ENCODE data around the gene MTCL1.

DNA sequence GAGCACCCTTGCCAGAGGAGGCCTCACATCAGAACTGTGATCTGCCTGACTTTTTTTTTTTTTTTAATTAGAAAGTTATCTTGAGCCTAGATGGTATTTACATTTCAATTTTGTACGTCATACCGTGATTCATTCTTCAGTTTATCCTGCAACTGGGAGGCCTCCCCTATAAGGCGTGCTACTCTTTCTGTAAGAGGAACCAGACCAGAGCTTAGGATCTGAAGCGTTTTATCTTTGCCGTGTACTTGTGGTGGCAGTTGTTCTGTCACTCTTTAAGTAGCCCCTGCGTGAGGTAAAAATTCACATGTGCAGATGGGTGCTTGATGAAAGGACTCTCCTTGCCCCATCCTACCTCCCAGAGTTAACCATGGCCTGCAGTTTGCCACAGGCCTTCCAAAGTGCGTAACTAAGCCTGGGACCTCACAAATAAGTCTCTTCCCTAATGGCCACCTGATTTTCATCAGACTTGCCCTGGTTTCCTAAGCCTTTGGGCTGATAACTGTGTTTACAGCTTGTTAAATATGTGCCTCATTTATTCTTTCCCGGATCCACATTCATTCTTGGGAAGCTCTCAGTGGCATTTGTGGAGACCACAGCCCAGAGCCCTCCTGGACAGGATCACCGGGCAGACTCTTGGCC is 96.0 kb downstream of the MTCL1 start:
- TF ChIP-seq GABPA (IDR thresholded peaks at IDR 0.05; ENCODE audit: borderline replicate concordance, insufficient read depth, low read length): no peak
- TF ChIP-seq JUN (IDR thresholded peaks at IDR 0.05; ENCODE audit: low read depth, low read length): no peak
- TF ChIP-seq RAD21 (IDR thresholded peaks at IDR 0.05 in 1 of 2, conservative IDR thresholded peaks at IDR 0.05 in 1 of 2; ENCODE audit: low read depth in 2 of 2, low read length in 2 of 2): no peak
- no peak for TF ChIP-seq POLR2A (IDR thresholded peaks at IDR 0.05; ENCODE audit: control extremely low read depth in 1 of 2, low read depth in 2 of 2, low read length in 2 of 2)
- no peak for TF ChIP-seq CTCF (IDR thresholded peaks at IDR 0.05; ENCODE audit: control extremely low read depth in 1 of 3, insufficient read depth in 1 of 3, low read depth in 1 of 3, low read length in 3 of 3)
- no peak for TF ChIP-seq EZH2 (IDR thresholded peaks at IDR 0.05; ENCODE audit: low read depth, low read length, severe bottlenecking)
- no peak for TF ChIP-seq RFX5 (IDR thresholded peaks at IDR 0.05; ENCODE audit: borderline replicate concordance, low read depth, low read length)
- no peak for TF ChIP-seq POLR2AphosphoS5 (IDR thresholded peaks at IDR 0.05; ENCODE audit: low read depth, low read length)
- TF ChIP-seq SP1 (IDR thresholded peaks at IDR 0.05; ENCODE audit: low read depth, low read length): no peak
- TF ChIP-seq TAF1 (IDR thresholded peaks at IDR 0.05; ENCODE audit: low read depth, low read length): no peak
- no peak for TF ChIP-seq HDAC6 (IDR thresholded peaks at IDR 0.05; ENCODE audit: low read depth, low read length)
- TF ChIP-seq EGR1 (IDR thresholded peaks at IDR 0.05; ENCODE audit: borderline replicate concordance, low read depth, low read length): no peak
